ENCODE measurements around the gene SELPLG.
"Not testable (repeated sequence)": the region's sequence is repeated elsewhere in the genome, so short reads cannot be mapped to it uniquely, and the experiment has no call there.

Gene SELPLG

GRCh38 chr12:108637222-108637971, 3.7 kb upstream of the SELPLG start:
- DNase-seq = no peak

- DNase-seq = no peak
These were observed 2.5 kb upstream of the SELPLG start for GRCh38 chr12:108635997-108636808.

- DNase-seq = no peak
These were observed 1.7 kb upstream of the SELPLG start for GRCh38 chr12:108635201-108635996.

- DNase-seq = no peak
These were observed 652 bp upstream of the SELPLG start for GRCh38 chr12:108634341-108634751.

- DNase-seq = no peak
These were observed 587 bp downstream of the SELPLG start for GRCh38 chr12:108633081-108633533.

GRCh38 chr12:108631261-108631660, 2.4 kb downstream of the SELPLG start:
- DNase-seq = not testable (repeated sequence)

GRCh38 chr12:108630481-108631207, 3.0 kb downstream of the SELPLG start:
- peak; percentile 79 for DNase-seq

GRCh38 chr12:108629824-108630476, 3.7 kb downstream of the SELPLG start:
- peak; percentile 87 for DNase-seq

GRCh38 chr12:108629151-108629550, 4.5 kb downstream of the SELPLG start:
- no peak for DNase-seq

GRCh38 chr12:108627134-108627920, 6.4 kb downstream of the SELPLG start:
- no peak for DNase-seq

GRCh38 chr12:108625228-108625627, 8.5 kb downstream of the SELPLG start:
- DNase-seq = no peak

- DNase-seq = no peak
These were observed 10.1 kb downstream of the SELPLG start for GRCh38 chr12:108623577-108623976.

- DNase-seq = no peak
These were observed 10.7 kb downstream of the SELPLG start for GRCh38 chr12:108622921-108623514.

GRCh38 chr12:108622421-108622820, 11.3 kb downstream of the SELPLG start:
- peak; percentile 77 for DNase-seq

GRCh38 chr12:108621161-108621560, 12.5 kb downstream of the SELPLG start:
- DNase-seq = no peak

- no peak for DNase-seq
These were observed 13.3 kb downstream of the SELPLG start for GRCh38 chr12:108620236-108620879.

- DNase-seq = no peak
These were observed 14.1 kb downstream of the SELPLG start for GRCh38 chr12:108619369-108620160.

GRCh38 chr12:108618953-108619274, 14.8 kb downstream of the SELPLG start:
- DNase-seq = not testable (repeated sequence)

All from fibroblast of skin of back (primary cell).